Measurements from ENCODE around the gene NBAS.
A peak's percentile ranks its signal among the peaks of the same experiment; 100 is the strongest.

NBAS gene

GRCh38 chr2:15579641-15580040 lies 18.5 kb upstream of the NBAS start:
- H3K27ac Mint-ChIP-seq: no peak overlapping the region
- H3K4me3 Mint-ChIP-seq: no peak overlapping the region
- H3K4me1 Mint-ChIP-seq: peaks cover 15% of the 10 kb centered on the region
- no peaks in the 10 kb centered on the region for H3K27me3 Mint-ChIP-seq (ENCODE audit: low read depth)
- H3K9me3 Mint-ChIP-seq: no peaks in the 10 kb centered on the region
- TF ChIP-seq CTCF (IDR thresholded peaks at IDR 0.05; ENCODE audit: unreplicated experiment in 3 of 3): no peak
- H3K36me3 Mint-ChIP-seq (ENCODE audit: low read depth): no peaks in the 10 kb centered on the region

GRCh38 chr2:15577071-15577735 lies 16.1 kb upstream of the NBAS start:
- no peaks in the 10 kb centered on the region for H3K36me3 Mint-ChIP-seq (ENCODE audit: low read depth)
- H3K9me3 Mint-ChIP-seq: no peaks in the 10 kb centered on the region
- no peak overlapping the region for H3K27ac Mint-ChIP-seq
- H3K4me3 Mint-ChIP-seq: no peak overlapping the region
- peaks cover 3% of the 10 kb centered on the region for H3K27me3 Mint-ChIP-seq (ENCODE audit: low read depth)
- peak; percentile 69 to 75 (median 73) for TF ChIP-seq CTCF (IDR thresholded peaks at IDR 0.05; ENCODE audit: unreplicated experiment in 3 of 3)
- no peaks in the 10 kb centered on the region for H3K4me1 Mint-ChIP-seq

GRCh38 chr2:15571729-15572128 lies 10.6 kb upstream of the NBAS start:
- H3K4me3 Mint-ChIP-seq: no peak overlapping the region
- no peaks in the 10 kb centered on the region for H3K36me3 Mint-ChIP-seq (ENCODE audit: low read depth)
- no peak for TF ChIP-seq CTCF (IDR thresholded peaks at IDR 0.05; ENCODE audit: unreplicated experiment in 3 of 3)

GRCh38 chr2:15570104-15570503 lies 9.0 kb upstream of the NBAS start:
- H3K27ac Mint-ChIP-seq: peak overlapping the region; percentile 62 to 73 (median 68)
- no peaks in the 10 kb centered on the region for H3K9me3 Mint-ChIP-seq
- H3K4me1 Mint-ChIP-seq: peaks cover 20% of the 10 kb centered on the region
- peak overlapping the region; percentile 4 to 51 (median 15) for H3K4me3 Mint-ChIP-seq
- peaks cover 3% of the 10 kb centered on the region for H3K27me3 Mint-ChIP-seq (ENCODE audit: low read depth)
- H3K36me3 Mint-ChIP-seq (ENCODE audit: low read depth): no peaks in the 10 kb centered on the region
- TF ChIP-seq CTCF (IDR thresholded peaks at IDR 0.05; ENCODE audit: unreplicated experiment in 3 of 3): no peak

More at GRCh38 chr2:15571729-15572128, 10.6 kb upstream of the NBAS start:
- H3K27ac Mint-ChIP-seq: peak overlapping the region in 1 of 3 experiments; percentile 24
- H3K4me1 Mint-ChIP-seq: peaks cover 20% of the 10 kb centered on the region
- peaks cover 3% of the 10 kb centered on the region for H3K27me3 Mint-ChIP-seq (ENCODE audit: low read depth)
- no peaks in the 10 kb centered on the region for H3K9me3 Mint-ChIP-seq

- H3K36me3 Mint-ChIP-seq (ENCODE audit: low read depth): no peaks in the 10 kb centered on the region
Measured at GRCh38 chr2:15568874-15569273, 7.7 kb upstream of the NBAS start.

More at GRCh38 chr2:15568874-15569273, 7.7 kb upstream of the NBAS start:
- TF ChIP-seq CTCF (IDR thresholded peaks at IDR 0.05; ENCODE audit: unreplicated experiment in 3 of 3): no peak
- H3K4me1 Mint-ChIP-seq: peaks cover 20% of the 10 kb centered on the region
- H3K27ac Mint-ChIP-seq: no peak overlapping the region
- H3K4me3 Mint-ChIP-seq: no peak overlapping the region
- H3K9me3 Mint-ChIP-seq: no peaks in the 10 kb centered on the region
- H3K27me3 Mint-ChIP-seq (ENCODE audit: low read depth): peaks cover 7% of the 10 kb centered on the region
